HepG2 (cell line): Measurements from ENCODE around the gene ANO4. TPM values are rescaled to one million over a fixed set of nuclear protein-coding genes. Genes with fewer than 3 reads are reported as not detected.

ENCODE experiments used
- E2F1 ChIP-seq: sonication (generic); formaldehyde crosslinking; IDR thresholded peaks from 2 replicates; pipeline ENCODE4 v1.5.0; 2020; ENCODE audit warnings: missing genetic modification reagents
- E2F2 ChIP-seq: sonication (generic); formaldehyde crosslinking; IDR thresholded peaks from 2 replicates; pipeline ENCODE4 v1.4.0; 2020; ENCODE audit warnings: missing genetic modification reagents, borderline replicate concordance
- GABPB1 ChIP-seq: IDR thresholded peaks from 2 replicates; pipeline ENCODE4 v1.6.1; 2016; ENCODE audit warnings: mild to moderate bottlenecking, missing genetic modification reagents, moderate library complexity, missing compliant biosample characterization
- KDM2A ChIP-seq: sonication (generic); formaldehyde crosslinking; IDR thresholded peaks from 2 replicates; pipeline ENCODE4 v1.4.0; 2020; ENCODE audit warnings: low read depth, missing genetic modification reagents, borderline replicate concordance
- KDM5A ChIP-seq: fragments of 200-600 bp; sonication (generic); IDR thresholded peaks from 2 replicates; pipeline ENCODE4 v1.7.0; 2018; ENCODE audit warnings: antibody characterized with exemption, mild to moderate bottlenecking, low read length, borderline replicate concordance
- MXI1 ChIP-seq: IDR thresholded peaks from 3 replicates; pipeline ENCODE4 v1.6.1; 2012; ENCODE audit warnings: low read depth, low read length, inconsistent platforms, borderline replicate concordance
- MYPOP ChIP-seq: sonication (generic); formaldehyde crosslinking; IDR thresholded peaks from 2 replicates; pipeline ENCODE4 v1.8.1; 2023; ENCODE audit warnings: mild to moderate bottlenecking, moderate library complexity, missing genetic modification reagents
- PAWR ChIP-seq: sonication (generic); formaldehyde crosslinking; IDR thresholded peaks from 2 replicates; pipeline ENCODE4 v1.4.0; 2020; ENCODE audit warnings: missing genetic modification reagents, mild to moderate bottlenecking, borderline replicate concordance
- POLR2A ChIP-seq, 2 experiments: IDR thresholded peaks; 2 replicates each; pipeline ENCODE4 v1.6.1; 2011; ENCODE audit warnings: low read depth in 2 of 2, low read length in 2 of 2, mild to moderate bottlenecking in 1 of 2, moderate library complexity in 1 of 2; ENCODE audit not compliant: insufficient read depth in 1 of 2
- REXO4 ChIP-seq: sonication (generic); formaldehyde crosslinking; IDR thresholded peaks from 2 replicates; pipeline ENCODE4 v1.8.0; 2022; ENCODE audit warnings: missing genetic modification reagents, mild to moderate bottlenecking, borderline replicate concordance
- RFXAP ChIP-seq: sonication (generic); formaldehyde crosslinking; IDR thresholded peaks from 2 replicates; pipeline ENCODE4 v1.4.0; 2020; ENCODE audit warnings: missing genetic modification reagents, borderline replicate concordance
- ZBTB34 ChIP-seq: sonication (generic); formaldehyde crosslinking; IDR thresholded peaks from 2 replicates; pipeline ENCODE4 v1.8.0; 2022; ENCODE audit warnings: mild to moderate bottlenecking, missing genetic modification reagents
- ZMAT3 ChIP-seq: sonication (generic); formaldehyde crosslinking; conservative IDR thresholded peaks from 2 replicates; pipeline ENCODE4 v1.7.0; 2021; ENCODE audit warnings: missing genetic modification reagents
- ZNF317 ChIP-seq: sonication (generic); formaldehyde crosslinking; IDR thresholded peaks from 2 replicates; pipeline ENCODE4 v1.5.0; 2020; ENCODE audit warnings: mild to moderate bottlenecking, missing genetic modification reagents
- ZNF34 ChIP-seq: sonication (generic); formaldehyde crosslinking; IDR thresholded peaks from 2 replicates; pipeline ENCODE4 v1.4.0; 2020; ENCODE audit warnings: mild to moderate bottlenecking, missing genetic modification reagents, borderline replicate concordance
- ZNF343 ChIP-seq: sonication (generic); formaldehyde crosslinking; IDR thresholded peaks from 2 replicates; pipeline ENCODE4 v1.4.0; 2020; ENCODE audit warnings: mild to moderate bottlenecking, missing genetic modification reagents
- ZNF552 ChIP-seq: sonication (generic); formaldehyde crosslinking; IDR thresholded peaks from 2 replicates; pipeline ENCODE4 v1.9.0; 2022; ENCODE audit warnings: missing genetic modification reagents, mild to moderate bottlenecking, borderline replicate concordance
- ZNF609 ChIP-seq: sonication (generic); formaldehyde crosslinking; IDR thresholded peaks from 2 replicates; pipeline ENCODE4 v1.4.0; 2020; ENCODE audit warnings: mild to moderate bottlenecking, missing genetic modification reagents, borderline replicate concordance
- ZSCAN21 ChIP-seq: sonication (generic); formaldehyde crosslinking; IDR thresholded peaks from 2 replicates; pipeline ENCODE4 v1.8.0; 2022; ENCODE audit warnings: mild to moderate bottlenecking, missing genetic modification reagents, moderate library complexity, borderline replicate concordance
- polyA plus RNA-seq, 8 experiments: library from polyadenylated mRNA; depleted of rRNA in 3 of 8; stranded (reverse) in 7 of 8; unstranded in 1 of 8; fragments of >200 nt; fragmentation: Illumina TruSeq in 4 of 8; extraction: Trizol in 4 of 8; gene quantifications; 2 replicates each; pipeline versions ENCODE4 v1.2.1 to v1.2.3, GENCODE V29; 2011 to 2016; ENCODE audit warnings: low read depth in 4 of 8, missing spikeins in 1 of 8, mixed read lengths in 1 of 8; ENCODE audit not compliant: insufficient read depth in 1 of 8
- total RNA-seq, 5 experiments: library from RNA; depleted of rRNA; stranded (reverse); fragments of >200 nt; fragmentation: Illumina TruSeq; extraction: Trizol; gene quantifications; 2 replicates each; pipeline ENCODE4 v1.2.3, GENCODE V29; 2016; ENCODE audit warnings: low read depth in 1 of 5

Gene ANO4
- total and polyA plus RNA-seq, 2 of the 13 experiments (the other 11 are each of a cell fraction or from before 2014, with no cell fraction given): not detected

GRCh38 chr12:100826323-100826722 is 31.7 kb downstream of the ANO4 start (continued):
- TF ChIP-seq ZBTB34 (CRISPR knock-in tag) (no peak), ZNF34 (CRISPR knock-in tag) (no peak), POLR2A (IDR thresholded peaks at IDR 0.05; ENCODE audit: insufficient read depth in 1 of 2, low read depth in 2 of 2, low read length in 2 of 2) (no peak), KDM5A (no peak), RFXAP (CRISPR knock-in tag) (no peak), ZMAT3 (CRISPR knock-in tag) (no peak), KDM2A (CRISPR knock-in tag) (no peak), E2F2 (no peak), ZNF343 (CRISPR knock-in tag) (no peak), REXO4 (CRISPR knock-in tag) (no peak), MYPOP (CRISPR knock-in tag) (no peak), ZSCAN21 (CRISPR knock-in tag) (no peak), PAWR (CRISPR knock-in tag) (no peak), E2F1 (CRISPR knock-in tag) (no peak), ZNF552 (CRISPR knock-in tag) (no peak), ZNF317 (CRISPR knock-in tag) (no peak), GABPB1 (CRISPR knock-in tag) (no peak), MXI1 (no peak), ZNF609 (no peak)
